ENCODE results near the gene ASGR2. TPM values are rescaled to one million over a fixed set of nuclear protein-coding genes. Genes with fewer than 3 reads are reported as not detected.
"Not testable (repeated sequence)": the region's sequence is repeated elsewhere in the genome, so short reads cannot be mapped to it uniquely, and the experiment has no call there.

ASGR2 gene
- polyA plus RNA-seq, 12 donors = 0.12 to 1.9 (median 0.33) TPM; not detected in 2

- not testable (repeated sequence) for DNase-seq
These were observed 11.8 kb upstream of the ASGR2 start for GRCh38 chr17:7126386-7126785.

DNA sequence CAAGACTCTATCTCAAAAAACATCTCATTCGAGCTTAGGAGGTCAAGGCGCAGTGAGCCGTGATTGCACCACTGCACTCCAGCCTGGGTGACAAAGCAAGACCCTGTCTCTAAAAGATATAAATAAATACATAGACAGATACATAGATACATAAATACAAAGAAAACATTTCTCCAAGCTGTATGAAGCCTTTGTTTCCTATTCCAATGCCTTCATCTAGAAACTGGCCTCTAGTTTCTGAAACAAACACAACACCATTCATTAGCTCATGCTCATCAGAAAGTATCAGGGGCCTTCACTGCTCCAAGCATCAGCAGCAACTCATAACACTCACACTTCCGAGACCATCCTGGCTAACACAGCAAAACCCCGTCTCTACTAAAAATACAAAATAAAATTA, 10.3 kb upstream of the ASGR2 start:
- DNase-seq = no peak

DNA sequence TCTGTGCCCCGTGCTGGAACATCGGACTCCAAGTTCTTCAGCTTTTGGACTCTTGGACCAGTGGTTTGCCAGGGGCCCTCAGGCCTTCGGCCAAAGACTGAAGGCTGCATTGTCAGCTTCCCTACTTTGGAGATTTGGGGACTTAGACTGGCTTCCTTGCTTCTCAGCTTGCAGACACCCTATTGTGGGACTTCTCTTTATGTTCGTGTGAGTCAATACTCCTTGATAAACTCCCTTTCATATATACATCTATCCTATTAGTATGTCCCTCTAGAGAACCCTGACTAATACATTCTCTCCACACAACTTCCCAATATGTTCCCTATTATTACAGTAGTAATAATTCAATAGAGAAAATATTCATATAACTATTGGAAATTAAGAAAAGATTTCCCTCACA, 9.2 kb upstream of the ASGR2 start:
- DNase-seq = no peak

DNA sequence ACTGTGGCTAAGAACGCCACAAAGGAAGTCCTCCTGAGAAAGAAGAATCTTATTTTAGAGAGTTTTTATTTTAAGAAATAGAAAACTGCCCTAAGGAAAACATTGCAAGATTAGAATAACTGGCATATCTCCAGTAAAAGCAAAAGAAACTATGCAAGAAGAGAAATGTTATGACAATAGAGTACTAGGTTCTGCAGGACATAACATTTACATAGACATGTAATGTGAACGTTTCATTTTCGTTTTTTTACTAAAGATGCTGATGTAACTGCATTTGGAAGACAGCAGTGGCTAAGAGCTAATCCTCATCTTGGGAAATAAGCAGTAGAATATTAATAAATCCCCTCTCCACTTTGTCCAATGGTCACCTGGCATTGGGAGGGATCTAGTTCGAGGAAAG, 7.8 kb upstream of the ASGR2 start:
- no peak for DNase-seq

DNA sequence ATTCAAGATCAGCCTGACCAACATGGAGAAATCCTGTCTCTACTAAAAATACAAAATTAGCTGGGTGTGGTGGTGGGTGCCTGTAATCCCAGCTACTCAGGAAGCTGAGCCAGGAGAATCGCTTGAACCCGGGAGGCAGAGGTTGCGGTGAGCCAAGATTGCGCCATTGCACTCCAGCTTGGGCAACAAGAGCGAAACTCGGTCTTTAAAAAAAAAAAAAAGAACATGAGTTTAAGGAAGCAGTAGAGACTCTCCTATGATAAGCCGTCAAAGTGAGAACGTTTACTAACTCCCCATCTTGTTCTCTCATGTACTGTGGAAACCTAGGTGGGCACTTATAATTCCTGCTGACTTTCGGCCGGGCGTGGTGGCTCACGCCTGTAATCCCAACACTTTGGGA, 6.0 kb upstream of the ASGR2 start:
- not testable (repeated sequence) for DNase-seq

GRCh38 chr17:7120123-7120522, 5.5 kb upstream of the ASGR2 start:
- DNase-seq = no peak

DNA sequence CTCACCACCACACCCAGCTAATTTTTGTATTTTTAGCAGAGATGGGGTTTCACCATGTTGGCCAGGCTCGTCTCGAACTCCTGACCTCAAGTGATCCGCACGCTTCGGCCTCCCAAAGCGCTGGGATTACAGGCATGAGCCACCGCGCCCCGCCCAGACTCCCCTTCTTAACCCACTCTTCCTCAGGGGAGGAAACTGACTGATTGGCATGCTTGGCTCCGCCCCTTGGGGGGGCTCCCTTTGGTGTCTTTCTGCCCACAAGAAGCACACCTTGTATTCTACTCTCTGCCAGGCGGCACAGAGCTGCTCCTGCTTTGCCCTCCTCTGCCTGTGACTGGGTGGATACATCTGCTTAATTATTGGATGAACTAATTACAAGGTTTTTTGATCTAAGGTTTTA, 4.7 kb upstream of the ASGR2 start:
- DNase-seq = no peak

GRCh38 chr17:7114875-7115614, 423 bp upstream of the ASGR2 start:
- no peak for DNase-seq

GRCh38 chr17:7113273-7114071, 1.1 kb downstream of the ASGR2 start:
- no peak for DNase-seq

DNA sequence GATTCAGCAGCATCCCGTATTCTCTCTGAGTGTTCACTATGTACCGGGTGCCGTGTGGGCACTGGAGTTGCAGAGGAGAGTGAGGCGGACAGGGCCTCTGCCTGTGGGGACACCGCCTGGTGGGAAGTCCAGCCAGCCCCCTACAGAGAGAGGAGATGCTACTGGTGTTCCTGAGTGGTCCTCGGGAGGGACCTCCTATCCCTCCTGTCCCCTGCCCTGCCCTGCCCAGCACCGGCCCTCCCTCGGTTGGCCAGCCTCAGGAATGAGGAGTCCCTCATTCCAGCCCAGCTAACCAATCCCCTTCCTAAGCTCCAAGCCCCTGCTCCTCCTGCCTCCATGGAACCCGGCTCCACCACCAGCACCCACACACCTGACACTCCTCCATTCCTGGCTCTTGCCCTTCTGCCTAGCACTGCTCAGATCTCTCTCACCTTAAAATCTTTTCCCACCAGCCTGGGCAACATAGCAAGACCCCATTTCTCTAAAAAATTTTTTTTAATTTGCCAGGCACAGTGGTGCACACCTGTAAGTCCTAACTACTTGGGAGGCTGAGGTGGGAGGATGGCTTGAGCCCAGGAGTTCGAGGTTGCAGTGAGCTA, 2.0 kb downstream of the ASGR2 start:
- no peak for DNase-seq

DNA sequence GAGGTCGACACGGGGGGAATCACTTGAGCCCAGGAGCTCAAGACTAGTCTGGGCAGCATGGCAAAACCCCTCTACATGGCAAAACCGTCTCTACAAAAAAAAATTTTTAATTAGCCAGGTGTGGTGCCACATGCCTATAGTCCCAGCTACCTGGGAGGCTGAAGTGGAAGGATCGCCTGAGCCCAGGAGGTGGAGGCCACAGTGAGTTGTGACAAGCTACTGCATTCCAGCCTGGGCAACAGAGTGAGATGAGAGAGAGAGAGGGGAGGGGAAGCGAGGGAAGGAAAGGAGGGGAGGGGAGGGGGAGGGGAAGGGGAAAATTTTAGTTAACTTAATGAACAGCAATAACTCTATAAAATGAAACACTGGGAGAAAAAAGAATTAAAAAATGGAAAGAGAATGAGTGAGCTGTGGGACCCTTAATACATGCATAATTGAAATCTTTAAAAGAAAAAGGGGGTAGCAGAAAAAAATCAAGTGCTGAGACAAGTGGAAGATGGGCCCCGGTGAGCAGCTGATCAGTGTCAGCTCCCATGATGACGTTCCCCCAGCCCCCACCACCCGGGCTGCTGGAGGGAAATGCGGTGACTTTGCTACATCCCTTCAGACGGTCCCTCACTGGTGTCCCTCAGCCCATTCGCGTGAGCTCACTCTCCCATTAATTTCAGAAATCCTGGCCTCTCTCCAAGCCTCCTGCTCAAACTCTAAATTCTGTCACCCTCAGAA, 2.7 kb downstream of the ASGR2 start:
- DNase-seq = no peak

GRCh38 chr17:7110617-7111306, 3.9 kb downstream of the ASGR2 start:
- DNase-seq = no peak

- DNase-seq = no peak
These were observed 4.9 kb downstream of the ASGR2 start for GRCh38 chr17:7109461-7110322.

- no peak for DNase-seq
These were observed 5.6 kb downstream of the ASGR2 start for GRCh38 chr17:7108981-7109380.

- no peak for DNase-seq
These were observed 6.1 kb downstream of the ASGR2 start for GRCh38 chr17:7108560-7108925.

GRCh38 chr17:7107795-7108559, 6.6 kb downstream of the ASGR2 start:
- DNase-seq = no peak

GRCh38 chr17:7107012-7107754, 7.4 kb downstream of the ASGR2 start:
- no peak for DNase-seq

DNA sequence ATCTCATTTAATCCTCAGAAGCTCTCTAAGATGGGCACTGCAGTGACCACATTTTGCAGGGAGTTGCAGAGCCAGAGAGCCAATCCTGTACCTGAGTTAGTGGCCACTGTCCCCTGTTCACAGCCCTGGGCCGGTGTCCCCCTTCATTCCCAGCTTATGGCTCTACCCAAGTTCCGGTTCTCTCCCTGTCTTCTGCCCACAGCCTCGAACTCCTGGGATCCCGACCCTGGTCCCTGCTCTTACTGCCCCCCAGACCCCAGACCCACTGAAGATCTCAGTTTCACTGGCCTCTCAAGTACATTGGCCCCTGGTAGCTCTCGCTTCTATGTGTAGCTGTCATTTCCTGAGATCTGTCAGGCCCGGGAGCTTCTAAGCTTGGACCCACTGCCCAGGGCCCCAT, 12.2 kb downstream of the ASGR2 start:
- DNase-seq = no peak

DNA sequence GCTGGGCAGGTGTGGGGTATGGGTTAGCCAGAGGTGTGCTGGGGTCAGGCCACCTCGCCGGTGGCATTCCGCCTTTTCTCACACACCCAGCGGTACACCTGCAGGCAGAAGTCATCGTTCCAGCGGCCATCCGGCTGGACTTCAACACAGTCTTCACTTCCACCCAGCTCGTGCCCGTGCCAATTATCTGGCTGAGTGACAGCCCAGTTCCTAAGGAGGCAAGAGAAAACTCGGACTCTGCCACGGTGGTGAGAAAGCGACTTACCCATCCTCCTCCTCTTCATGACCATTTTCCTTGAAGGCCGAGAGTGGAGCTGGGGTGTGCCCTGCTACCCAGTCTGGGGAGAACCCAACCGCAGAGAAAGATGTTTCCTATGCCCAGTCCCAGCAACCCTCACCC, 13.1 kb downstream of the ASGR2 start:
- DNase-seq = no peak
